Spleen (tissue), 11 donors: ENCODE measurements around the gene FBXO47. TPM values are rescaled to one million over a fixed set of nuclear protein-coding genes. Genes with fewer than 3 reads are reported as not detected.
A peak's percentile ranks its signal among the peaks of the same experiment; 100 is the strongest.

Source experiments
- DNase-seq: peaks from one replicate; pipeline ENCODE4 v3.0.0-alpha.2; 2020
- H3K27ac ChIP-seq, 8 donors: fragments of 200-600 bp; sonication (generic) in 7 of 8; 1 replicate in 4 of 8; 2 replicates in 4 of 8; pipeline versions ENCODE4 v1.5.0 to v1.8.0; 2016 to 2021; ENCODE audit warnings: inconsistent platforms in 4 of 8, mild to moderate bottlenecking in 4 of 8, moderate library complexity in 1 of 8
- H3K27me3 ChIP-seq, 7 donors: fragments of 200-600 bp; sonication (generic) in 6 of 7; replicated peaks in 1 of 7; 1 replicate in 4 of 7; 2 replicates in 3 of 7; pipeline versions ENCODE4 v1.5.0 to v1.8.0; 2016 to 2021; ENCODE audit warnings: inconsistent platforms in 3 of 7, mild to moderate bottlenecking in 1 of 7
- H3K36me3 ChIP-seq, 6 donors: fragments of 200-600 bp; sonication (generic) in 5 of 6; 1 replicate in 4 of 6; 2 replicates in 2 of 6; pipeline versions ENCODE4 v1.5.0 to v1.8.0; 2016 to 2021; ENCODE audit warnings: inconsistent platforms in 2 of 6
- H3K4me1 ChIP-seq, 6 donors: fragments of 200-600 bp; sonication (generic) in 5 of 6; 1 replicate in 3 of 6; 2 replicates in 3 of 6; pipeline versions ENCODE4 v1.5.0 to v1.8.0; 2016 to 2021; ENCODE audit warnings: inconsistent platforms in 3 of 6
- H3K4me3 ChIP-seq, 8 donors: fragments of 200-600 bp; sonication (generic) in 7 of 8; 1 replicate in 4 of 8; 2 replicates in 4 of 8; pipeline versions ENCODE4 v1.5.0 to v1.8.0; 2016 to 2021; ENCODE audit warnings: inconsistent platforms in 4 of 8, mild to moderate bottlenecking in 4 of 8, moderate library complexity in 2 of 8
- H3K9me3 ChIP-seq, 8 donors: fragments of 200-600 bp; sonication (generic) in 7 of 8; 1 replicate in 4 of 8; 2 replicates in 4 of 8; pipeline versions ENCODE4 v1.5.0 to v1.8.0; 2016 to 2021; ENCODE audit warnings: inconsistent platforms in 4 of 8
- CTCF ChIP-seq, 11 experiments: fragments of 200-600 bp in 7 of 11; fragments of 450-650 bp in 4 of 11; sonication (generic) in 4 of 11; IDR thresholded peaks in 8 of 11; conservative IDR thresholded peaks in 3 of 11; 1 replicate in 7 of 11; 2 replicates in 4 of 11; pipeline versions ENCODE4 v1.4.0 to v1.8.0; 2016 to 2021; ENCODE audit warnings: antibody characterized with exemption in 11 of 11, inconsistent platforms in 4 of 11, mild to moderate bottlenecking in 1 of 11
- POLR2A ChIP-seq, 3 donors: fragments of 450-650 bp; IDR thresholded peaks; one replicate each; pipeline ENCODE4 v1.5.1; 2017; ENCODE audit warnings: antibody characterized with exemption in 3 of 3, mild to moderate bottlenecking in 1 of 3
- POLR2AphosphoS5 ChIP-seq, 3 donors: sonication (generic); formaldehyde crosslinking; IDR thresholded peaks; one replicate each; pipeline ENCODE4 v1.5.1; 2017; ENCODE audit warnings: antibody characterized with exemption in 3 of 3
- WGBS, 5 donors: extraction: QIAGEN DNeasy Blood & Tissue Kit in 3 of 5; methylation state at CpG; one replicate each; pipeline versions ENCODE4 v1.1.5 to v1.1.7; 2013 to 2018; 5-methylcytosine and 5-hydroxymethylcytosine counted together
- intact Hi-C: fragments of 100-400 bp; cut with DNase I; formaldehyde crosslinking; loops from one replicate; pipeline ENCODE4 v1.15.0; 2023; ENCODE audit warnings: low total_unique reads
- polyA plus RNA-seq, 3 donors: library from polyadenylated mRNA; stranded (reverse); fragments of 200-250 nt; gene quantifications; one replicate each; pipeline ENCODE4 v1.2.1, GENCODE V29; 2013
- total RNA-seq, 7 donors: library from RNA; depleted of rRNA in 3 of 7; stranded (reverse); fragments of >200 nt in 3 of 7; fragmentation: NEBNext Ultra II Directional in 4 of 7; extraction: Animal tissue kit (Norgen Biotek cat#: 25700) in 4 of 7; gene quantifications; one replicate each; pipeline versions ENCODE4 v1.1.0 to v1.2.1, GENCODE V29; 2016 to 2021
- donor health status: healthy with polysubstance abuse.
- donor health status: DM: no; HTN: no; CAD: no; lungs with moderate emphysema.
- donor health status: DM: no; HTN: no; CAD: no.
- donor health status: Bipolar disorder and iron deficiency.
- donor health status: healthy.
- donor health status: DM: no; HTN: no; CAD: no.
- donor health status: DM: yes; HTN: yes; CAD: no.

FBXO47 gene
- total and polyA plus RNA-seq, 10 donors = 0.06 TPM; not detected in 9

GRCh38 chr17:38994026-38994425 lies 26.8 kb upstream of the FBXO47 start:
- 11 to 57% (median 42%) methylated on average over 1 to 2 of the region's 2 CpGs for WGBS, 5 donors
- Histone ChIP-seq H3K4me3 (no peak overlapping the region), H3K9me3 (peaks cover 2 to 29% (median 27%) of the 10 kb centered on the region in 8 donors), H3K27me3 (no peaks in the 10 kb centered on the region), H3K36me3 (no peaks in the 10 kb centered on the region), H3K27ac (peak overlapping the region in 1 of 8 donors; percentile 22), H3K4me1 (no peaks in the 10 kb centered on the region)
- intact Hi-C loops = no loop called here
- no peak for DNase-seq
- TF ChIP-seq POLR2A (IDR thresholded peaks at IDR 0.05) (no peak), POLR2AphosphoS5 (IDR thresholded peaks at IDR 0.05) (no peak), CTCF (IDR thresholded peaks at IDR 0.05 in 8 of 11, conservative IDR thresholded peaks at IDR 0.05 in 3 of 11) (no peak)

GRCh38 chr17:38984666-38985065 lies 17.5 kb upstream of the FBXO47 start:
- H3K4me3 ChIP-seq = no peak overlapping the region
- intact Hi-C loops = loop anchor here (5.0 kb wide), 2 partner anchors 168 to 188 kb away; partner anchors contain the start of gene PLXDC1

GRCh38 chr17:38982858-38983746 lies 15.9 kb upstream of the FBXO47 start:
- no peak overlapping the region for H3K27ac ChIP-seq
- no peaks in the 10 kb centered on the region for H3K9me3 ChIP-seq
- DNase-seq = no peak
- TF ChIP-seq POLR2AphosphoS5 (IDR thresholded peaks at IDR 0.05) (no peak), POLR2A (IDR thresholded peaks at IDR 0.05) (no peak), CTCF (IDR thresholded peaks at IDR 0.05 in 8 of 11, conservative IDR thresholded peaks at IDR 0.05 in 3 of 11) (peak; percentile 58 to 88 (median 77))
- no peaks in the 10 kb centered on the region for H3K36me3 ChIP-seq
- intact Hi-C loops = loop anchor here (5.0 kb wide), 2 partner anchors 169 to 189 kb away; partner anchors contain the start of gene PLXDC1
- H3K4me1 ChIP-seq = peaks cover 0 to 14% (median 6%) of the 10 kb centered on the region in 6 donors
- H3K27me3 ChIP-seq = peaks cover 0 to 14% (median 0%) of the 10 kb centered on the region in 7 donors
- WGBS, 5 donors = 59 to 65% (median 64%) methylated on average over 11 of the region's 11 CpGs
- no peak overlapping the region for H3K4me3 ChIP-seq

More at GRCh38 chr17:38984666-38985065, 17.5 kb upstream of the FBXO47 start:
- Histone ChIP-seq H3K9me3 (no peaks in the 10 kb centered on the region), H3K36me3 (no peaks in the 10 kb centered on the region), H3K27ac (no peak overlapping the region), H3K27me3 (peaks cover 0 to 14% (median 0%) of the 10 kb centered on the region in 7 donors), H3K4me1 (peaks cover 0 to 8% (median 6%) of the 10 kb centered on the region in 6 donors)
- 80 to 89% (median 85%) methylated on average over 2 of the region's 2 CpGs for WGBS, 5 donors
- no peak for DNase-seq
- TF ChIP-seq CTCF (IDR thresholded peaks at IDR 0.05 in 8 of 11, conservative IDR thresholded peaks at IDR 0.05 in 3 of 11) (no peak), POLR2A (IDR thresholded peaks at IDR 0.05) (no peak), POLR2AphosphoS5 (IDR thresholded peaks at IDR 0.05) (no peak)

- no peak for TF ChIP-seq POLR2A (IDR thresholded peaks at IDR 0.05)
- H3K9me3 ChIP-seq = no peaks in the 10 kb centered on the region
- peaks cover 0 to 20% (median 6%) of the 10 kb centered on the region in 6 donors for H3K4me1 ChIP-seq
- H3K27ac ChIP-seq = peak overlapping the region in 3 of 8 donors; percentile 29 to 42 (median 41)
- H3K4me3 ChIP-seq = no peak overlapping the region
- H3K27me3 ChIP-seq = peaks cover 0 to 14% (median 0%) of the 10 kb centered on the region in 7 donors
- H3K36me3 ChIP-seq = no peaks in the 10 kb centered on the region
- intact Hi-C loops = loop anchor here (5.0 kb wide), 2 partner anchors 171 to 191 kb away; partner anchors contain the start of gene PLXDC1
- DNase-seq = no peak
- 56 to 89% (median 76%) methylated on average over 2 of the region's 2 CpGs for WGBS, 5 donors
Observed at GRCh38 chr17:38981636-38982035, 14.4 kb upstream of the FBXO47 start.
